ENCODE data around the gene RHNO1. TPM values are rescaled to one million over a fixed set of nuclear protein-coding genes. Genes with fewer than 3 reads are reported as not detected.
A peak's percentile ranks its signal among the peaks of the same experiment; 100 is the strongest.

The RHNO1 gene
- total RNA-seq, 3 donors from 2014 or later (not counting 1 experiment from before 2014, with no cell fraction given), result 9.2 to 13.6 (median 9.4) TPM

DNA sequence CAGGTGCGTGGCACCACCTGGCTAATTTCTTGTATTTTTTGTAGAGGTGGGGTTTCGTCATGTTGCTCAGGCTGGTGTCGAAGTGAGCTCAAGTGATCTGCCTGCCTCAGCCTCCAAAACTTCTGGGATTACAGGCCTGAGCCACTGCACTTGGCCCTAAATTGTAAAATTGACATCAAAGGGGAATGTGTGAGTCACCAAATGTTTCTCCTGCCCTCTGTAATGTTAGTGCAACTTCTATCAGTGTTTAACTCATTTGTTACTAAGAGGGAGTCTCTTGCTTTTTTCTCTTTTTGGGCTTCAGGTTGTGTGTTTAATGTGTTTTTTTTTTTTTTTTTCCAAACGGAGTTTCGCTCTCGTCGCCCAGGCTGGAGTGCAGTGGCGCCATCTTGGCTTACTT is 16.0 kb downstream of the RHNO1 start:
- Mint-ChIP-seq H3K4me1 (peaks cover 16 to 24% of the 10 kb centered on the region in 2 donors), H3K27ac (no peak overlapping the region), H3K9me3 (no peaks in the 10 kb centered on the region), H3K27me3 (ENCODE audit: low read depth in 2 of 2) (no peaks in the 10 kb centered on the region), H3K4me3 (peak overlapping the region; percentile 67), H3K36me3 (no peaks in the 10 kb centered on the region)
- no peaks in the 10 kb centered on the region for H3K27me3 ChIP-seq (ENCODE audit: control insufficient read depth, insufficient read depth, low read length)
- no peak overlapping the region for H3K4me3 ChIP-seq (ENCODE audit: low read length)
- no peaks in the 10 kb centered on the region for H3K9me3 ChIP-seq (ENCODE audit: control insufficient read depth, insufficient read depth, low read length)
- peaks cover 17% of the 10 kb centered on the region for H3K4me1 ChIP-seq (ENCODE audit: control insufficient read depth, insufficient read depth, low read length)
- TF ChIP-seq, protein P1, sequence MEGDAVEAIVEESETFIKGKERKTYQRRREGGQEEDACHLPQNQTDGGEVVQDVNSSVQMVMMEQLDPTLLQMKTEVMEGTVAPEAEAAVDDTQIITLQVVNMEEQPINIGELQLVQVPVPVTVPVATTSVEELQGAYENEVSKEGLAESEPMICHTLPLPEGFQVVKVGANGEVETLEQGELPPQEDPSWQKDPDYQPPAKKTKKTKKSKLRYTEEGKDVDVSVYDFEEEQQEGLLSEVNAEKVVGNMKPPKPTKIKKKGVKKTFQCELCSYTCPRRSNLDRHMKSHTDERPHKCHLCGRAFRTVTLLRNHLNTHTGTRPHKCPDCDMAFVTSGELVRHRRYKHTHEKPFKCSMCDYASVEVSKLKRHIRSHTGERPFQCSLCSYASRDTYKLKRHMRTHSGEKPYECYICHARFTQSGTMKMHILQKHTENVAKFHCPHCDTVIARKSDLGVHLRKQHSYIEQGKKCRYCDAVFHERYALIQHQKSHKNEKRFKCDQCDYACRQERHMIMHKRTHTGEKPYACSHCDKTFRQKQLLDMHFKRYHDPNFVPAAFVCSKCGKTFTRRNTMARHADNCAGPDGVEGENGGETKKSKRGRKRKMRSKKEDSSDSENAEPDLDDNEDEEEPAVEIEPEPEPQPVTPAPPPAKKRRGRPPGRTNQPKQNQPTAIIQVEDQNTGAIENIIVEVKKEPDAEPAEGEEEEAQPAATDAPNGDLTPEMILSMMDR (IDR thresholded peaks at IDR 0.05), result no peak
- H3K27ac ChIP-seq (ENCODE audit: low read length), result no peak overlapping the region
- ATAC-seq (no peak), DNase-seq (no peak)
- intact Hi-C loops (cut with micrococcal nuclease), result no loop called here
- 95% methylated on average over 8 of the region's 8 CpGs for WGBS (ENCODE audit: insufficient coverage)
- H3K36me3 ChIP-seq (ENCODE audit: control insufficient read depth, insufficient read depth, low read length), result peaks cover 1% of the 10 kb centered on the region

DNA sequence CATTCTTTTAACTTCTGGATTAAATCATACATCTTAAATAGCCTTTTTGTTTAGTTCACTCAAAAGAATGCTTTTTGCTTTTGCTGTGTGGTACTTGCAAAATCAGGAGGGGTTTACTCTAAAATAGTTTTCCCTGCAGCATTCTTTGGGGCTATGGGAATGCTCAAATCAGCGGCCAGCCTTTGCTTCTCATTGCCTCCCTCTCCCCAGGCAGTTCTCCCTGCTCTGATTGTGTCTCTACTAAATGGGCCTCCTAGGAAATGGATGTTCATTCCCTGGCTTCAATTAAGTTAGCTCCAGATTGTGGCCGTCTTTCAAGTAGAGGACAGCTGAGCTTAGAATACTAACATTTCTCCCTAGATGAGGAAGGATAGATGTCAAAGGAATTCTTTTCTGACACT is 18.0 kb downstream of the RHNO1 start:
- H3K9me3 Mint-ChIP-seq, result no peaks in the 10 kb centered on the region
- Histone ChIP-seq H3K27ac (ENCODE audit: low read length) (no peak overlapping the region), H3K4me3 (ENCODE audit: low read length) (no peak overlapping the region), H3K36me3 (ENCODE audit: control insufficient read depth, insufficient read depth, low read length) (no peaks in the 10 kb centered on the region), H3K27me3 (ENCODE audit: control insufficient read depth, insufficient read depth, low read length) (no peaks in the 10 kb centered on the region), H3K4me1 (ENCODE audit: control insufficient read depth, insufficient read depth, low read length) (peaks cover 13% of the 10 kb centered on the region), H3K9me3 (ENCODE audit: control insufficient read depth, insufficient read depth, low read length) (no peaks in the 10 kb centered on the region)
- DNase-seq, result no peak
- TF ChIP-seq, protein P1 (IDR thresholded peaks at IDR 0.05), result no peak
- H3K36me3 Mint-ChIP-seq, result no peaks in the 10 kb centered on the region
- intact Hi-C loops (cut with micrococcal nuclease), result no loop called here
- H3K27ac Mint-ChIP-seq, result no peak overlapping the region
- 35% methylated on average over 1 of the region's 2 CpGs for WGBS (ENCODE audit: insufficient coverage)
- H3K27me3 Mint-ChIP-seq (ENCODE audit: low read depth in 2 of 2), result no peaks in the 10 kb centered on the region
- H3K4me3 Mint-ChIP-seq, result no peak overlapping the region
- H3K4me1 Mint-ChIP-seq, result peaks cover 9 to 13% of the 10 kb centered on the region in 2 donors
- no peak for ATAC-seq

DNA sequence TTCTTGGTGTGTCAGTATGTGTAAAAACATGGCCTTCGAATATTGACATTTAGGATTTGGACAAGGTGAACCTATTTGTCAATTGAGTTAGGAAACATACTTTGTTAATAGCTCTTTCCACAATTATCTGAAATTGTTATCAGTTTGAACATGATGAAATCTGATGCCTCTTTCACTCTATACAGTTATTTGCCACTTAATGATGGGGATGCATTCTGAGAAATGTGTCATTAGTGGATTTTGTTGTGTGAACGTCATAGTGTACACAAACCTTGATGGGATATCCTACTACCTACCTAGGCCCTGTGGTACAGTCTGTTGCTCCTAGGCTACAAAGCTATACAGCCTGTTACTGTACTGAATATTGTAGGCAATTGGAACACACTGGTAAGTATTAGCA is 18.5 kb downstream of the RHNO1 start:
- Histone ChIP-seq H3K27ac (ENCODE audit: low read length) (no peak overlapping the region), H3K36me3 (ENCODE audit: control insufficient read depth, insufficient read depth, low read length) (no peaks in the 10 kb centered on the region), H3K4me3 (ENCODE audit: low read length) (no peak overlapping the region), H3K4me1 (ENCODE audit: control insufficient read depth, insufficient read depth, low read length) (peaks cover 9% of the 10 kb centered on the region), H3K9me3 (ENCODE audit: control insufficient read depth, insufficient read depth, low read length) (no peaks in the 10 kb centered on the region), H3K27me3 (ENCODE audit: control insufficient read depth, insufficient read depth, low read length) (no peaks in the 10 kb centered on the region)
- Mint-ChIP-seq H3K27me3 (ENCODE audit: low read depth in 2 of 2) (no peaks in the 10 kb centered on the region), H3K4me3 (no peak overlapping the region), H3K4me1 (peaks cover 4 to 9% of the 10 kb centered on the region in 2 donors), H3K9me3 (no peaks in the 10 kb centered on the region), H3K36me3 (no peaks in the 10 kb centered on the region), H3K27ac (no peak overlapping the region)
- intact Hi-C loops (cut with micrococcal nuclease), result no loop called here
- TF ChIP-seq, protein P1 (IDR thresholded peaks at IDR 0.05), result no peak
- 100% methylated on average over 1 of the region's 2 CpGs for whole genome bisulfite sequencing (ENCODE audit: insufficient coverage)
- DNase-seq, result no peak
- ATAC-seq, result no peak

DNA sequence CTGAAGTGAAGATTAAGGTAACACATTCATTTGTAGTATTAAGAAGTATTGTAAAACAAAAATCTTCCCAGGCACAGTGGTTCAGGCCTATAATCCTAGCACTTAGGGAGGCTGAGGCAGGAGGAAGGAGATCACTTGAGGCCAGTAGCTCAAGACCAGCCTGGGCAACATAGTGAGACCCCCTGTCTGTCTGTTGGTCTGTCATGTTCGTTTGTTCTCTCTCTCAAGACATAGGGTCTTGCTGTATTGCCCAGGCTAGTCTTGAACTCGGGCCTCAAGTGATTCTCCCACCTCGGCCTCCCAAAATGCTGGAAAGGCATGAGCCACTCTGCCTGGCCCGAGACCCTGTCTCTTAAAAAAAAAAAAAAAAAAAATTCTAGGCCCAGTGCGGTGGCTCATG is 20.4 kb downstream of the RHNO1 start:
- intact Hi-C loops (cut with micrococcal nuclease), result no loop called here
- H3K4me1 Mint-ChIP-seq, result no peaks in the 10 kb centered on the region
- no peaks in the 10 kb centered on the region for H3K9me3 Mint-ChIP-seq
- TF ChIP-seq, protein P1 (IDR thresholded peaks at IDR 0.05), result no peak
- no peaks in the 10 kb centered on the region for H3K27me3 ChIP-seq (ENCODE audit: control insufficient read depth, insufficient read depth, low read length)
- no peak overlapping the region for H3K4me3 ChIP-seq (ENCODE audit: low read length)
- no peaks in the 10 kb centered on the region for H3K9me3 ChIP-seq (ENCODE audit: control insufficient read depth, insufficient read depth, low read length)
- H3K36me3 Mint-ChIP-seq, result no peaks in the 10 kb centered on the region
- ATAC-seq (no peak), DNase-seq (no peak)
- no peak overlapping the region for H3K4me3 Mint-ChIP-seq
- H3K27me3 Mint-ChIP-seq (ENCODE audit: low read depth in 2 of 2), result no peaks in the 10 kb centered on the region
- H3K27ac ChIP-seq (ENCODE audit: low read length), result no peak overlapping the region
- no peak overlapping the region for H3K27ac Mint-ChIP-seq
- H3K4me1 ChIP-seq (ENCODE audit: control insufficient read depth, insufficient read depth, low read length), result no peaks in the 10 kb centered on the region
- H3K36me3 ChIP-seq (ENCODE audit: control insufficient read depth, insufficient read depth, low read length), result no peaks in the 10 kb centered on the region
- WGBS (ENCODE audit: insufficient coverage), result 95% methylated on average over 5 of the region's 5 CpGs

Measured in natural killer cell (primary cell).